Lung (tissue), 12 donors: ENCODE data around the gene ZNF750. TPM values are rescaled to one million over a fixed set of nuclear protein-coding genes. Genes with fewer than 3 reads are reported as not detected.
A peak's percentile ranks its signal among the peaks of the same experiment; 100 is the strongest.

ENCODE experiments used
- ATAC-seq: fragments of 200-7000 bp; cut with Tn5 transposase; one replicate; pipeline ENCODE4 v1.9.1; 2020; ENCODE audit warnings: moderate number of reproducible peaks; ENCODE audit not compliant: insufficient read depth, low FRiP score
- DNase-seq, 3 donors: peaks; one replicate each; pipeline ENCODE4 v3.0.0-alpha.2; 2013 to 2017
- H3K27ac ChIP-seq, 2 donors: one replicate each; pipeline ENCODE4 v1.5.1; 2013; ENCODE audit warnings: mild to moderate bottlenecking in 2 of 2, moderate library complexity in 2 of 2, control low read depth in 1 of 2, inconsistent platforms in 1 of 2, low read depth in 1 of 2, low read length in 1 of 2
- H3K27me3 ChIP-seq, 3 donors: one replicate each; pipeline ENCODE4 v1.5.1; 2013; ENCODE audit warnings: low read length in 2 of 3; ENCODE audit not compliant: control insufficient read depth in 3 of 3, insufficient read depth in 3 of 3
- H3K36me3 ChIP-seq, 4 donors: one replicate each; pipeline ENCODE4 v1.5.1; 2013; ENCODE audit warnings: low read length in 4 of 4, mild to moderate bottlenecking in 1 of 4, moderate library complexity in 1 of 4; ENCODE audit not compliant: control insufficient read depth in 4 of 4, insufficient read depth in 4 of 4
- H3K4me1 ChIP-seq, 5 donors: one replicate each; pipeline ENCODE4 v1.5.1; 2013; ENCODE audit warnings: low read length in 5 of 5, mild to moderate bottlenecking in 2 of 5, moderate library complexity in 1 of 5; ENCODE audit not compliant: control insufficient read depth in 5 of 5, insufficient read depth in 5 of 5
- H3K4me3 ChIP-seq: one replicate; pipeline ENCODE4 v1.5.1; 2013; ENCODE audit warnings: mild to moderate bottlenecking, control low read depth, moderate library complexity
- H3K9ac ChIP-seq, 2 donors: one replicate each; pipeline ENCODE4 v1.5.1; 2013; ENCODE audit warnings: low read length in 2 of 2, control low read depth in 1 of 2; ENCODE audit not compliant: insufficient read depth in 1 of 2
- H3K9me3 ChIP-seq, 4 donors: one replicate each; pipeline ENCODE4 v1.5.1; 2013; ENCODE audit warnings: low read length in 3 of 4, mild to moderate bottlenecking in 1 of 4, moderate library complexity in 1 of 4; ENCODE audit not compliant: control insufficient read depth in 4 of 4, insufficient read depth in 3 of 4
- CTCF ChIP-seq: IDR thresholded peaks from 2 replicates; pipeline ENCODE4 v1.5.1; 2012; ENCODE audit warnings: mild to moderate bottlenecking; ENCODE audit errors: control extremely low read depth, extremely low read depth
- WGBS, 2 donors: extraction: QIAGEN DNeasy Blood & Tissue Kit; methylation state at CpG; one replicate each; pipeline ENCODE4 v1.1.7; 2013; 5-methylcytosine and 5-hydroxymethylcytosine counted together
- polyA plus RNA-seq, 2 donors: library from polyadenylated mRNA; stranded (reverse); fragments of 200-250 nt; gene quantifications; one replicate each; pipeline ENCODE4 v1.2.1, GENCODE V29; 2013
- total RNA-seq, 2 donors: library from RNA; depleted of rRNA in 1 of 2; stranded (reverse); fragments of >200 nt in 1 of 2; gene quantifications; one replicate each; pipeline ENCODE4 v1.2.1, GENCODE V29; 2014 to 2021
- donor health status: control.
- donor health status: control.
- donor health status: Bipolar disorder and iron deficiency.
- donor health status: healthy.
- donor health status: DM: yes; HTN: yes; CAD: no.

Gene ZNF750
- total and polyA plus RNA-seq, 4 donors: 1.3 to 4.4 (median 1.9) TPM

GRCh38 chr17:82874011-82874835 is 34.4 kb upstream of the ZNF750 start:
- Histone ChIP-seq H3K27me3 (no peaks in the 10 kb centered on the region), H3K9ac (no peak overlapping the region), H3K9me3 (no peaks in the 10 kb centered on the region), H3K36me3 (peaks cover 3 to 17% (median 12%) of the 10 kb centered on the region in 4 donors), H3K4me1 (peaks cover 0 to 34% (median 12%) of the 10 kb centered on the region in 5 donors), H3K4me3 (no peak overlapping the region), H3K27ac (peak overlapping the region in 1 of 2 donors; percentile 52)
- DNase-seq: no peak
- peak; percentile 36 for ATAC-seq
- no peak for TF ChIP-seq CTCF
- 76 to 86% methylated on average over 30 to 34 of the region's 34 CpGs for WGBS, 2 donors

GRCh38 chr17:82873521-82873920 is 33.7 kb upstream of the ZNF750 start:
- Histone ChIP-seq H3K9ac (no peak overlapping the region), H3K27ac (no peak overlapping the region), H3K27me3 (no peaks in the 10 kb centered on the region), H3K9me3 (no peaks in the 10 kb centered on the region), H3K4me1 (peaks cover 0 to 28% (median 8%) of the 10 kb centered on the region in 5 donors), H3K4me3 (no peak overlapping the region), H3K36me3 (peaks cover 3 to 17% (median 11%) of the 10 kb centered on the region in 4 donors)
- ATAC-seq (no peak), DNase-seq (no peak)
- WGBS, 2 donors: 98% methylated on average over 19 of the region's 19 CpGs
- no peak for TF ChIP-seq CTCF

- ATAC-seq: no peak
- no peak overlapping the region for H3K27ac ChIP-seq
These were observed 33.0 kb upstream of the ZNF750 start for GRCh38 chr17:82872591-82873520.

More at GRCh38 chr17:82872591-82873520, 33.0 kb upstream of the ZNF750 start:
- Histone ChIP-seq H3K36me3 (peaks cover 3 to 17% (median 11%) of the 10 kb centered on the region in 4 donors), H3K4me3 (no peak overlapping the region), H3K9me3 (no peaks in the 10 kb centered on the region), H3K27me3 (no peaks in the 10 kb centered on the region), H3K4me1 (peaks cover 0 to 24% (median 8%) of the 10 kb centered on the region in 5 donors), H3K9ac (no peak overlapping the region)
- no peak for DNase-seq
- WGBS, 2 donors: 91 to 93% methylated on average over 30 to 33 of the region's 33 CpGs
- no peak for TF ChIP-seq CTCF
